HEK293 (cell line): ENCODE results near the gene TFDP1.

Experiments used
- CTCF ChIA-PET: fragments of 350-600 bp; formaldehyde crosslinking; extraction: SDS; loops from one replicate; lab custom pipeline; 2021; ENCODE audit warnings: antibody characterized with exemption; lab: Yijun Ruan, JAX
- POLR2A ChIA-PET: fragments of 300-600 bp; formaldehyde crosslinking; extraction: SDS; loops from one replicate; lab custom pipeline; 2020; ENCODE audit warnings: antibody characterized with exemption, inconsistent platforms; lab: Yijun Ruan, JAX
- H3K27ac ChIP-seq: fragments of 200-500 bp; sonication (Bioruptor generic); 2 replicates; pipeline ENCODE4 v1.5.1; 2014; ENCODE audit warnings: low read depth, low read length, control low read depth, inconsistent platforms; ENCODE audit errors: extremely low read depth
- H3K36me3 ChIP-seq, 2 experiments: fragments of 200-500 bp in 1 of 2; sonication (Bioruptor generic) in 1 of 2; 1 replicate in 1 of 2; 2 replicates in 1 of 2; pipeline ENCODE4 v1.5.1; 2014 to 2017; ENCODE audit warnings: inconsistent platforms in 2 of 2, low read length in 2 of 2; ENCODE audit not compliant: control insufficient read depth in 2 of 2, insufficient read depth in 1 of 2
- H3K4me1 ChIP-seq: fragments of 200-500 bp; sonication (Bioruptor generic); 2 replicates; pipeline ENCODE4 v1.5.1; 2014; ENCODE audit warnings: mild to moderate bottlenecking, low read length, inconsistent platforms; ENCODE audit not compliant: control insufficient read depth, insufficient read depth
- H3K4me3 ChIP-seq: 2 replicates; pipeline ENCODE4 v1.5.1; 2011; ENCODE audit warnings: low read depth, mild to moderate bottlenecking, control low read depth, low read length, moderate library complexity
- H3K9me3 ChIP-seq: fragments of 200-500 bp; sonication (Bioruptor generic); 2 replicates; pipeline ENCODE4 v1.5.1; 2014; ENCODE audit warnings: low read depth, low read length, inconsistent platforms; ENCODE audit not compliant: control insufficient read depth, insufficient read depth
- BCL11B ChIP-seq: fragments of 450-650 bp; formaldehyde crosslinking; IDR thresholded peaks from 2 replicates; pipeline ENCODE4 v1.5.1; 2016; ENCODE audit warnings: low read depth, missing biosample characterization, missing genetic modification characterization
- GLIS2 ChIP-seq: fragments of 450-650 bp; formaldehyde crosslinking; IDR thresholded peaks from 2 replicates; pipeline ENCODE4 v1.5.1; 2016; ENCODE audit warnings: missing biosample characterization, missing genetic modification characterization
- YY2 ChIP-seq: fragments of 450-650 bp; formaldehyde crosslinking; IDR thresholded peaks from 2 replicates; pipeline ENCODE4 v1.5.1; 2016; ENCODE audit warnings: missing biosample characterization, missing genetic modification characterization
- ZNF112 ChIP-seq: fragments of 450-650 bp; formaldehyde crosslinking; IDR thresholded peaks from 2 replicates; pipeline ENCODE4 v1.5.0; 2017; ENCODE audit warnings: missing biosample characterization, missing genetic modification characterization
- ZNF133 ChIP-seq: fragments of 450-650 bp; formaldehyde crosslinking; IDR thresholded peaks from 2 replicates; pipeline ENCODE4 v1.5.1; 2016; ENCODE audit warnings: missing biosample characterization, missing genetic modification characterization
- ZNF561 ChIP-seq: fragments of 450-650 bp; IDR thresholded peaks from 2 replicates; pipeline ENCODE4 v1.5.1; 2018; ENCODE audit warnings: missing biosample characterization, missing genetic modification characterization, borderline replicate concordance
- ZNF654 ChIP-seq: fragments of 450-650 bp; formaldehyde crosslinking; IDR thresholded peaks from 2 replicates; pipeline ENCODE4 v1.5.1; 2016; ENCODE audit warnings: low read depth, missing biosample characterization, missing genetic modification characterization
- ZNF664 ChIP-seq: fragments of 450-650 bp; formaldehyde crosslinking; IDR thresholded peaks from 2 replicates; pipeline ENCODE4 v1.5.1; 2016; ENCODE audit warnings: missing biosample characterization, missing genetic modification characterization
- TF ChIP-seq, protein P1 (sequence below): fragments of 450-650 bp; formaldehyde crosslinking; IDR thresholded peaks from 2 replicates; pipeline ENCODE4 v1.5.1; 2016; ENCODE audit warnings: missing biosample characterization, missing genetic modification characterization
- TF ChIP-seq, protein P2 (sequence below): fragments of 450-650 bp; IDR thresholded peaks from 2 replicates; pipeline ENCODE4 v1.5.1; 2018; ENCODE audit warnings: missing biosample characterization, missing genetic modification characterization
- TF ChIP-seq, protein P3 (sequence below): fragments of 450-650 bp; formaldehyde crosslinking; IDR thresholded peaks from 2 replicates; pipeline ENCODE4 v1.5.0; 2017; ENCODE audit warnings: missing biosample characterization, missing genetic modification characterization, borderline replicate concordance
- TF ChIP-seq, protein P4 (sequence below): fragments of 450-650 bp; formaldehyde crosslinking; conservative IDR thresholded peaks from 2 replicates; pipeline ENCODE4 v1.5.1; 2016; ENCODE audit warnings: low read depth, missing biosample characterization, missing genetic modification characterization

The TFDP1 gene

DNA sequence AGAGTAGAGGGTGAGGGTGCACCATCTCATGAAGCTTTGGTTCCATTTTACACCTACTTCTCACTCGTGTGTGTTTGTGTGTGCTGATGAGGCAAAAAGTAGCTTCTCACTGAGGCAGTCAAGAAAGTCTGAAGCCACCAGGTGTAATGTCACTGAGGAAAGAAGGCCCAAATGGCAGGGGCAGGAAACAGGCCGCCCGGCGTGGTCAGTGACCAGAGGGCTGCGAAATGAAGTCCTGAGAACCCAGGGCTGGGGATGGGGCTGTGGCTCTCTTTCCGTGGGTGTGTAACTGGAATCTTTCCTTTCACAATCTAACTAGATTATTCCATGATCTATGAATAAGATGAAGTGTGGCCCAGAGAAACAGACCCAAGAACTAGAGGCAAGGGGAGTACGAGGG lies 25.5 kb upstream of the TFDP1 start:
- Histone ChIP-seq H3K27ac (no peak overlapping the region), H3K9me3 (no peaks in the 10 kb centered on the region), H3K4me1 (no peaks in the 10 kb centered on the region), H3K36me3 (no peaks in the 10 kb centered on the region), H3K4me3 (no peak overlapping the region)
- TF ChIP-seq, protein P1, sequence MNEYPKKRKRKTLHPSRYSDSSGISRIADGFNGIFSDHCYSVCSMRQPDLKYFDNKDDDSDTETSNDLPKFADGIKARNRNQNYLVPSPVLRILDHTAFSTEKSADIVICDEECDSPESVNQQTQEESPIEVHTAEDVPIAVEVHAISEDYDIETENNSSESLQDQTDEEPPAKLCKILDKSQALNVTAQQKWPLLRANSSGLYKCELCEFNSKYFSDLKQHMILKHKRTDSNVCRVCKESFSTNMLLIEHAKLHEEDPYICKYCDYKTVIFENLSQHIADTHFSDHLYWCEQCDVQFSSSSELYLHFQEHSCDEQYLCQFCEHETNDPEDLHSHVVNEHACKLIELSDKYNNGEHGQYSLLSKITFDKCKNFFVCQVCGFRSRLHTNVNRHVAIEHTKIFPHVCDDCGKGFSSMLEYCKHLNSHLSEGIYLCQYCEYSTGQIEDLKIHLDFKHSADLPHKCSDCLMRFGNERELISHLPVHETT (tag by site-specific recombination): no peak
- TF ChIP-seq ZNF561 (tag by site-specific recombination): no peak
- no peak for TF ChIP-seq ZNF112 (tag by site-specific recombination)
- TF ChIP-seq YY2 (tag by site-specific recombination): no peak
- TF ChIP-seq ZNF133: no peak
- TF ChIP-seq, protein P2, sequence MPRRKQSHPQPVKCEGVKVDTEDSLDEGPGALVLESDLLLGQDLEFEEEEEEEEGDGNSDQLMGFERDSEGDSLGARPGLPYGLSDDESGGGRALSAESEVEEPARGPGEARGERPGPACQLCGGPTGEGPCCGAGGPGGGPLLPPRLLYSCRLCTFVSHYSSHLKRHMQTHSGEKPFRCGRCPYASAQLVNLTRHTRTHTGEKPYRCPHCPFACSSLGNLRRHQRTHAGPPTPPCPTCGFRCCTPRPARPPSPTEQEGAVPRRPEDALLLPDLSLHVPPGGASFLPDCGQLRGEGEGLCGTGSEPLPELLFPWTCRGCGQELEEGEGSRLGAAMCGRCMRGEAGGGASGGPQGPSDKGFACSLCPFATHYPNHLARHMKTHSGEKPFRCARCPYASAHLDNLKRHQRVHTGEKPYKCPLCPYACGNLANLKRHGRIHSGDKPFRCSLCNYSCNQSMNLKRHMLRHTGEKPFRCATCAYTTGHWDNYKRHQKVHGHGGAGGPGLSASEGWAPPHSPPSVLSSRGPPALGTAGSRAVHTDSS (tag by site-specific recombination): no peak
- TF ChIP-seq, protein P3, sequence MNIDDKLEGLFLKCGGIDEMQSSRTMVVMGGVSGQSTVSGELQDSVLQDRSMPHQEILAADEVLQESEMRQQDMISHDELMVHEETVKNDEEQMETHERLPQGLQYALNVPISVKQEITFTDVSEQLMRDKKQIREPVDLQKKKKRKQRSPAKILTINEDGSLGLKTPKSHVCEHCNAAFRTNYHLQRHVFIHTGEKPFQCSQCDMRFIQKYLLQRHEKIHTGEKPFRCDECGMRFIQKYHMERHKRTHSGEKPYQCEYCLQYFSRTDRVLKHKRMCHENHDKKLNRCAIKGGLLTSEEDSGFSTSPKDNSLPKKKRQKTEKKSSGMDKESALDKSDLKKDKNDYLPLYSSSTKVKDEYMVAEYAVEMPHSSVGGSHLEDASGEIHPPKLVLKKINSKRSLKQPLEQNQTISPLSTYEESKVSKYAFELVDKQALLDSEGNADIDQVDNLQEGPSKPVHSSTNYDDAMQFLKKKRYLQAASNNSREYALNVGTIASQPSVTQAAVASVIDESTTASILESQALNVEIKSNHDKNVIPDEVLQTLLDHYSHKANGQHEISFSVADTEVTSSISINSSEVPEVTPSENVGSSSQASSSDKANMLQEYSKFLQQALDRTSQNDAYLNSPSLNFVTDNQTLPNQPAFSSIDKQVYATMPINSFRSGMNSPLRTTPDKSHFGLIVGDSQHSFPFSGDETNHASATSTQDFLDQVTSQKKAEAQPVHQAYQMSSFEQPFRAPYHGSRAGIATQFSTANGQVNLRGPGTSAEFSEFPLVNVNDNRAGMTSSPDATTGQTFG (tag by site-specific recombination): no peak
- TF ChIP-seq ZNF664: no peak
- TF ChIP-seq, protein P4, sequence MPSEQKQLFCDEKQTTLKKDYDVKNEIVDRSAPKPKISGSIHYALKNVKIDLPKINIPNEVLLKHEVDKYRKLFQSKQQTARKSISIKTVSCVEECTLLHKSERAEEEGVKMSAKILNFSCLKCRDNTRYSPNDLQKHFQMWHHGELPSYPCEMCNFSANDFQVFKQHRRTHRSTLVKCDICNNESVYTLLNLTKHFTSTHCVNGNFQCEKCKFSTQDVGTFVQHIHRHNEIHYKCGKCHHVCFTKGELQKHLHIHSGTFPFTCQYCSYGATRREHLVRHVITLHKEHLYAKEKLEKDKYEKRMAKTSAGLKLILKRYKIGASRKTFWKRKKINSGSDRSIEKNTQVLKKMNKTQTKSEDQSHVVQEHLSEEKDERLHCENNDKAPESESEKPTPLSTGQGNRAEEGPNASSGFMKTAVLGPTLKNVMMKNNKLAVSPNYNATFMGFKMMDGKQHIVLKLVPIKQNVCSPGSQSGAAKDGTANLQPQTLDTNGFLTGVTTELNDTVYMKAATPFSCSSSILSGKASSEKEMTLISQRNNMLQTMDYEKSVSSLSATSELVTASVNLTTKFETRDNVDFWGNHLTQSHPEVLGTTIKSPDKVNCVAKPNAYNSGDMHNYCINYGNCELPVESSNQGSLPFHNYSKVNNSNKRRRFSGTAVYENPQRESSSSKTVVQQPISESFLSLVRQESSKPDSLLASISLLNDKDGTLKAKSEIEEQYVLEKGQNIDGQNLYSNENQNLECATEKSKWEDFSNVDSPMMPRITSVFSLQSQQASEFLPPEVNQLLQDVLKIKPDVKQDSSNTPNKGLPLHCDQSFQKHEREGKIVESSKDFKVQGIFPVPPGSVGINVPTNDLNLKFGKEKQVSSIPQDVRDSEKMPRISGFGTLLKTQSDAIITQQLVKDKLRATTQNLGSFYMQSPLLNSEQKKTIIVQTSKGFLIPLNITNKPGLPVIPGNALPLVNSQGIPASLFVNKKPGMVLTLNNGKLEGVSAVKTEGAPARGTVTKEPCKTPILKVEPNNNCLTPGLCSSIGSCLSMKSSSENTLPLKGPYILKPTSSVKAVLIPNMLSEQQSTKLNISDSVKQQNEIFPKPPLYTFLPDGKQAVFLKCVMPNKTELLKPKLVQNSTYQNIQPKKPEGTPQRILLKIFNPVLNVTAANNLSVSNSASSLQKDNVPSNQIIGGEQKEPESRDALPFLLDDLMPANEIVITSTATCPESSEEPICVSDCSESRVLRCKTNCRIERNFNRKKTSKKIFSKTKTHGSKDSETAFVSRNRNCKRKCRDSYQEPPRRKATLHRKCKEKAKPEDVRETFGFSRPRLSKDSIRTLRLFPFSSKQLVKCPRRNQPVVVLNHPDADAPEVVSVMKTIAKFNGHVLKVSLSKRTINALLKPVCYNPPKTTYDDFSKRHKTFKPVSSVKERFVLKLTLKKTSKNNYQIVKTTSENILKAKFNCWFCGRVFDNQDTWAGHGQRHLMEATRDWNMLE (tag by site-specific recombination): no peak
- TF ChIP-seq ZNF654 (tag by site-specific recombination): no peak
- ChIA-PET CTCF (no interaction called here), POLR2A (no interaction called here)

DNA sequence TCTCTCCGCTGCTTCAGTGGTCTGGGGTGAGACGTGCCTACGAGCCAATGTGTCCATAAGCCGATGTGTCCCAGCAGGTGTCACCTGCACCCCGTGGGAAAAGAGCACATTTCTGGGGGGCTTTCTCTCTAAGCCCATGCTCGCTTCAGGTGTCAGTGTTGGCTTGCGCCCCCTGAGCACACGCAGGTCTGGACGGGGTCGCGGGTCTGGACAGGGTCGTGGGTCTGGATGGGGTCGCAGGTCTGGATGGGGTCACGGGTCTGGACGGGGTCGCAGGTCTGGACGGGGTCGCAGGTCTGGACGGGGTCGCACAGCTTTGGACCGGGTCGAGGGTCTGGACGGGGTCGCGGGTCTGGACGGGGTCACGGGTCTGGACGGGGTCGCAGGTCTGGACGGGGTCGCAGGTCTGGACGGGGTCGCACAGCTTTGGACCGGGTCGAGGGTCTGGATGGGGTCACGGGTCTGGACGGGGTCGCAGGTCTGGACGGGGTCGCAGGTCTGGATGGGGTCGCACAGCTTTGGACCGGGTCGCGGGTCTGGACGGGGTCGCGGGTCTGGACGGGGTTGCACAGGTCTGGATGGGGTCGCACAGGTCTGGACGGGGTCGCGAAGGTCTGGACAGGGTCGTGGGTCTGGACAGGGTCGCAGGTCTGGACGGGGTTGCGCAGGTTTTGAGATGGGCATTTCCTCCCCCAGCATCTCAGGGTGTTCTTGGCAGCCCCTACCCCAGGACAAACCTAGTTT lies 24.5 kb upstream of the TFDP1 start:
- no peaks in the 10 kb centered on the region for H3K36me3 ChIP-seq
- TF ChIP-seq GLIS2 (tag by site-specific recombination): no peak
- TF ChIP-seq BCL11B: peak; percentile 46; the same call in 1 of the 2 replicates
- TF ChIP-seq, all 188 proteins: peak for 1
- Histone ChIP-seq H3K27ac (no peak overlapping the region), H3K4me1 (no peaks in the 10 kb centered on the region), H3K9me3 (no peaks in the 10 kb centered on the region), H3K4me3 (no peak overlapping the region)
- CTCF ChIA-PET: no interaction called here
- POLR2A ChIA-PET: no interaction called here
